Fibroblast of upper back skin (primary cell): ENCODE data around the gene TMTC2.

Experiments
- DNase-seq: peaks from one replicate; pipeline ENCODE4 v3.0.0-alpha.2; 2013

The TMTC2 gene

GRCh38 chr12:83036847-83037246 is 350.1 kb downstream of the TMTC2 start:
- no peak for DNase-seq

- no peak for DNase-seq
These were observed 352.7 kb downstream of the TMTC2 start for GRCh38 chr12:83039413-83039812.

- DNase-seq = no peak
These were observed 353.6 kb downstream of the TMTC2 start for GRCh38 chr12:83040339-83040738.

- no peak for DNase-seq
These were observed 354.3 kb downstream of the TMTC2 start for GRCh38 chr12:83040991-83041390.

GRCh38 chr12:83042441-83043200 is 355.9 kb downstream of the TMTC2 start:
- DNase-seq = peak; percentile 38

- DNase-seq = no peak
These were observed 358.0 kb downstream of the TMTC2 start for GRCh38 chr12:83044736-83045135.

GRCh38 chr12:83046019-83046418 is 359.3 kb downstream of the TMTC2 start:
- DNase-seq = peak; percentile 25

- no peak for DNase-seq
These were observed 362.6 kb downstream of the TMTC2 start for GRCh38 chr12:83049306-83049705.

- DNase-seq = no peak
These were observed 366.3 kb downstream of the TMTC2 start for GRCh38 chr12:83052890-83053541.

- no peak for DNase-seq
These were observed 370.7 kb downstream of the TMTC2 start for GRCh38 chr12:83057436-83057835.

DNA sequence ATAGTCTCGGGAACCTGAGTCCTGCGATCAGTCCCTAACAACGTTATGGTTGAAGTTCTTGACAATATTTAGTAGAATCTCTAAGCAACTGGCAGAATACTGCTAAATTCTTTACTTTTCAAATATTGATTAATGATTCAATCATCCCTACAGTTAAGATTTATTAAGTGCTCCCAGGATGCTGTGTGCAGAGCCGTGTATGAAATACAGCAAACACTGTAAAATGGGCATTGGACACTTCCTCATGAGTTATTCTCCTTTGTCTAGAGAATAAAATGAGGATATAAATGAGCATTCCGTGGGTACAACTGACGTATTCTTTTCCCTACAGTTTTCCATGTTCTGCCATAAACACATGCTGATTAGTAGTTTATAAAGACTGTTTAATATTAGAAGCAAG is 372.4 kb downstream of the TMTC2 start:
- no peak for DNase-seq

- no peak for DNase-seq
These were observed 378.9 kb downstream of the TMTC2 start for GRCh38 chr12:83065562-83065961.

DNA sequence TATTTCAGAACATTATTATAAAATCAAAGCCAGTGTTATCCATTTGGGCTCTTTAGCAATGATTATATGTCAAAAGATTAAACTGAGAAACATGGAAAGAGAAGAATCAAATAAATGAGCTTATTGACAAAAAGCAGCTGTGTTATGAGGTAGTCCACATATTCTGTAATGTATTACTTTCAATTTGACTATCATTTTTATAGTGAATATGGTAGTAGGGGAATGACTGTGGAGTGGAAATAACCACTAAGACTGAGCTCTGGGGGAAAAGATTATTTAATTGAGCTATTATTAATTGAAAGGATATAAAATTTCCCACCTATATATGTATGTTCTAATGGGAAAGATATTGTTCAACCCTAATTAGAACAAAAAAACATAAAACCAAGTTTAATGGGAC is 381.3 kb downstream of the TMTC2 start:
- no peak for DNase-seq

GRCh38 chr12:83074358-83074894 is 387.7 kb downstream of the TMTC2 start:
- no peak for DNase-seq

DNA sequence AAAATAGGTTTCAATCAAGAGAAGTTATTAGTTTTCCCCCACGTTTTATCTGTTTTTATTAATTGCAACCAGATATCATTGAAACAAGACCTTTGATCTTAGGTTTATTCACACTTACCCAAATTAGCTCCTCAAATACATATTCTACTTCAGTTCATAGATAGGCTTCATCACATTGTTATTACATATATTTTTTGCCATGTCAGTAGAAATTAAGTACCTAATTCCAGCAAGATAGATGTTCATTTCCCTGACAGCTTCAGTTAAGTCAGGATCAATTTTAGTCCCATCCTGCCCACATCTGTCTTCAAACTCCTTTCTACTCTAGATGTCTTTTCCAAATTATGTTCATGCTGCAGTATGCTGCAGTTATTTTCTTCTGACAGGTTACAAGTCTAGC is 388.8 kb downstream of the TMTC2 start:
- DNase-seq = no peak

- no peak for DNase-seq
These were observed 390.3 kb downstream of the TMTC2 start for GRCh38 chr12:83077041-83077440.

DNA sequence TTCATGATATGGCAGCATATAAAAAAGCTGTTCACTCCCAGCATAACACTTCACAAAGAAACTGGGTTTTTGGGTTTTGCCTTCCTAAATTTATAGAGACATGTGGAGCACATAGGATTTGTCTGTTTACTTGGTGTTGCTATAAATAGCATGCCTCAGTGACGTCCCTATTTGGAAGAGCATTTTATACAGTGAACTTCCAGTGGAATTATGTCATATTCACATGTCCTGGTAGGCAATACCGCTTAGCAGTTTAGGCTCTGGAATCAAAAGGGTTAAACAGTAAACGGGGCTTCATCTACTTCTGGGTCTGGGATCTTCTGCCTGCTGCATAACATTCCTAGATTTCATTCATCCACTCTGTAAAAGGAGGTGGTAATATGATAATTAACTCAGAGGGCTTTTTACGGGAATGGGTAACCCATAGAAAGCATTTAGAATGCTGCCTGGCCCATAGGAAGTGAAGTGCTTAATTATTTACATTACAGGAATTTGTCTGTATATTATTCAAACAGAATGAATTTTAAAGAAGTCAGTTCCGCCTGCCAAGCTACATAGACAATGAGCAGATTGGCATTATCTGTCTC is 396.1 kb downstream of the TMTC2 start:
- DNase-seq = no peak

GRCh38 chr12:83083616-83084015 is 396.9 kb downstream of the TMTC2 start:
- no peak for DNase-seq

- no peak for DNase-seq
These were observed 398.0 kb downstream of the TMTC2 start for GRCh38 chr12:83084516-83085234.

GRCh38 chr12:83086023-83086422 is 399.3 kb downstream of the TMTC2 start:
- DNase-seq = no peak

GRCh38 chr12:83089575-83089974 is 402.9 kb downstream of the TMTC2 start:
- no peak for DNase-seq

- DNase-seq = no peak
These were observed 405.4 kb downstream of the TMTC2 start for GRCh38 chr12:83092129-83092528.

GRCh38 chr12:83092606-83093005 is 405.9 kb downstream of the TMTC2 start:
- no peak for DNase-seq
